GM23338 (cell line): ENCODE data around the gene FAM3D. TPM values are rescaled to one million over a fixed set of nuclear protein-coding genes. Genes with fewer than 3 reads are reported as not detected.

Source experiments
- ATAC-seq: fragments of 200-7000 bp; cut with Tn5 transposase; 3 replicates; pipeline ENCODE4 v1.9.1; 2020
- DNase-seq: peaks from one replicate; pipeline ENCODE4 v3.0.0-alpha.2; 2015; ENCODE audit warnings: low spot score
- H2AFZ ChIP-seq: fragments of 200-600 bp; sonication (generic); 2 replicates; pipeline ENCODE4 v1.8.0; 2016; ENCODE audit warnings: antibody characterized with exemption, mild to moderate bottlenecking, moderate library complexity
- H3F3A ChIP-seq: fragments of 200-600 bp; sonication (generic); replicated peaks from 2 replicates; pipeline ENCODE4 v1.8.0; 2017; ENCODE audit warnings: antibody characterized with exemption, mixed run types, low read depth
- H3K27ac ChIP-seq: fragments of 200-600 bp; sonication (generic); 2 replicates; pipeline ENCODE4 v1.6.1; 2016; ENCODE audit warnings: low read depth
- H3K27me3 ChIP-seq: fragments of 200-600 bp; sonication (generic); 2 replicates; pipeline ENCODE4 v1.8.0; 2016; ENCODE audit warnings: mild to moderate bottlenecking, mixed run types, moderate library complexity; ENCODE audit not compliant: insufficient read depth
- H3K36me3 ChIP-seq: fragments of 200-600 bp; sonication (generic); 2 replicates; pipeline ENCODE4 v1.8.0; 2016; ENCODE audit warnings: mild to moderate bottlenecking; ENCODE audit not compliant: insufficient read depth
- H3K4me1 ChIP-seq: fragments of 200-600 bp; sonication (generic); 2 replicates; pipeline ENCODE4 v1.8.0; 2016; ENCODE audit warnings: mild to moderate bottlenecking, moderate library complexity; ENCODE audit not compliant: insufficient read depth
- H3K4me2 ChIP-seq: fragments of 200-600 bp; sonication (generic); 2 replicates; pipeline ENCODE4 v1.7.1; 2017; ENCODE audit warnings: mixed run types
- H3K4me3 ChIP-seq: fragments of 200-600 bp; sonication (generic); 2 replicates; pipeline ENCODE4 v1.6.1; 2016; ENCODE audit warnings: mixed run types
- H3K79me2 ChIP-seq: fragments of 200-600 bp; sonication (generic); replicated peaks from 2 replicates; pipeline ENCODE4 v1.8.0; 2017; ENCODE audit warnings: mild to moderate bottlenecking; ENCODE audit not compliant: insufficient read depth
- H3K9me2 ChIP-seq: fragments of 200-600 bp; sonication (generic); 2 replicates; pipeline ENCODE4 v1.8.0; 2017; ENCODE audit not compliant: insufficient read depth
- H4K20me1 ChIP-seq: fragments of 200-600 bp; sonication (generic); replicated peaks from 2 replicates; pipeline ENCODE4 v1.8.0; 2017; ENCODE audit warnings: mild to moderate bottlenecking; ENCODE audit not compliant: insufficient read depth
- H3K27ac Mint-ChIP-seq: 2 replicates; pipeline ENCODE4 v1.8.0; 2020; ENCODE audit warnings: inconsistent platforms, mild to moderate bottlenecking, moderate library complexity, mixed read lengths
- H3K27me3 Mint-ChIP-seq: 3 replicates; pipeline ENCODE4 v1.8.0; 2022; ENCODE audit warnings: low read depth, mild to moderate bottlenecking, moderate library complexity, mixed read lengths, inconsistent platforms; ENCODE audit not compliant: insufficient read depth, poor library complexity
- H3K36me3 Mint-ChIP-seq: 3 replicates; pipeline ENCODE4 v1.8.0; 2021; ENCODE audit warnings: low read depth, mild to moderate bottlenecking, inconsistent platforms, moderate library complexity, mixed read lengths
- H3K4me1 Mint-ChIP-seq: 3 replicates; pipeline ENCODE4 v1.8.0; 2020; ENCODE audit warnings: mild to moderate bottlenecking, inconsistent platforms, mixed read lengths
- H3K4me3 Mint-ChIP-seq: 3 replicates; pipeline ENCODE4 v1.8.0; 2021; ENCODE audit warnings: moderate library complexity, mild to moderate bottlenecking, inconsistent platforms, mixed read lengths
- H3K9me3 Mint-ChIP-seq: 3 replicates; pipeline ENCODE4 v1.8.0; 2020; ENCODE audit warnings: moderate library complexity, mild to moderate bottlenecking, inconsistent platforms, mixed read lengths
- ETS1 ChIP-seq: IDR thresholded peaks from 2 replicates; pipeline ENCODE4 v1.6.1; 2016; ENCODE audit warnings: antibody characterized with exemption
- EZH2phosphoT487 ChIP-seq: fragments of 200-600 bp; sonication (generic); IDR thresholded peaks from one replicate; pipeline ENCODE4 v1.8.1; 2018; ENCODE audit warnings: antibody characterized with exemption; ENCODE audit not compliant: unreplicated experiment
- JUNB ChIP-seq: IDR thresholded peaks from one replicate; pipeline ENCODE4 v1.6.1; 2016; ENCODE audit warnings: antibody characterized with exemption; ENCODE audit not compliant: unreplicated experiment
- NANOG ChIP-seq: IDR thresholded peaks from 2 replicates; pipeline ENCODE4 v1.6.1; 2016; ENCODE audit warnings: antibody characterized with exemption, borderline replicate concordance
- REST ChIP-seq: IDR thresholded peaks from one replicate; pipeline ENCODE4 v1.6.1; 2018; ENCODE audit warnings: antibody characterized with exemption; ENCODE audit not compliant: unreplicated experiment
- ZNF462 ChIP-seq: fragments of 250-450 bp; sonication (Bioruptor Pico); IDR thresholded peaks from 2 replicates; pipeline ENCODE4 v1.5.0; 2020; ENCODE audit warnings: mild to moderate bottlenecking, moderate library complexity
- polyA plus RNA-seq: library from polyadenylated mRNA; unstranded; fragments of >200 nt; fragmentation: Nextera tagmentation; extraction: Ambion mirVana; gene quantifications from 2 replicates; pipeline ENCODE4 v1.2.1, GENCODE V29; 2016
- total RNA-seq: library from RNA; depleted of rRNA; stranded (reverse); fragments of >200 nt; shearing (Covaris generic); gene quantifications from 2 replicates; pipeline ENCODE4 v1.2.3, GENCODE V29; 2014

Gene FAM3D
- total and polyA plus RNA-seq, 2 experiments from 2014 or later, result 0.26 TPM; not detected in 1

- TF ChIP-seq ZNF462 (CRISPR knock-in tag), result no peak
Measured at GRCh38 chr3:58658508-58658907, 8.1 kb downstream of the FAM3D start (continued).

GRCh38 chr3:58657571-58658141 lies 8.9 kb downstream of the FAM3D start:
- H3K4me2 ChIP-seq, result no peak overlapping the region
- no peaks in the 10 kb centered on the region for H4K20me1 ChIP-seq
- no peaks in the 10 kb centered on the region for H3K4me1 Mint-ChIP-seq
- H3K27ac ChIP-seq, result no peak overlapping the region
- no peaks in the 10 kb centered on the region for H3F3A ChIP-seq
- H3K27me3 Mint-ChIP-seq, result peaks cover 11% of the 10 kb centered on the region
- DNase-seq, result no peak
- ATAC-seq, result no peak
- peaks cover 3% of the 10 kb centered on the region; the same call in 1 of the 2 replicates for H3K9me2 ChIP-seq
- H2AFZ ChIP-seq, result no peak overlapping the region
- H3K36me3 ChIP-seq, result no peaks in the 10 kb centered on the region; the same call in 1 of the 2 replicates
- H3K4me1 ChIP-seq, result no peaks in the 10 kb centered on the region
- no peak overlapping the region for H3K4me3 Mint-ChIP-seq
- no peaks in the 10 kb centered on the region for H3K36me3 Mint-ChIP-seq
- H3K27ac Mint-ChIP-seq, result no peak overlapping the region
- H3K4me3 ChIP-seq, result no peak overlapping the region
- no peaks in the 10 kb centered on the region for H3K27me3 ChIP-seq
- no peaks in the 10 kb centered on the region for H3K79me2 ChIP-seq
- peaks cover 4% of the 10 kb centered on the region; the same call in 2 of the 3 replicates for H3K9me3 Mint-ChIP-seq
- TF ChIP-seq NANOG, result no peak
- no peak for TF ChIP-seq EZH2phosphoT487
- no peak for TF ChIP-seq JUNB
- TF ChIP-seq ETS1, result no peak
- TF ChIP-seq REST, result no peak
